GM19372 (cell line): ENCODE data around the gene HCLS1.
"Not testable (repeated sequence)": the region's sequence is repeated elsewhere in the genome, so short reads cannot be mapped to it uniquely, and the experiment has no call there.

Experiments
- ATAC-seq: cut with Tn5 transposase; IDR thresholded peaks from one replicate; pipeline ENCODE4 v1.9.1; 2021; ENCODE audit warnings: mild to moderate bottlenecking, low read depth, moderate library complexity; ENCODE audit not compliant: unreplicated experiment

The HCLS1 gene

DNA sequence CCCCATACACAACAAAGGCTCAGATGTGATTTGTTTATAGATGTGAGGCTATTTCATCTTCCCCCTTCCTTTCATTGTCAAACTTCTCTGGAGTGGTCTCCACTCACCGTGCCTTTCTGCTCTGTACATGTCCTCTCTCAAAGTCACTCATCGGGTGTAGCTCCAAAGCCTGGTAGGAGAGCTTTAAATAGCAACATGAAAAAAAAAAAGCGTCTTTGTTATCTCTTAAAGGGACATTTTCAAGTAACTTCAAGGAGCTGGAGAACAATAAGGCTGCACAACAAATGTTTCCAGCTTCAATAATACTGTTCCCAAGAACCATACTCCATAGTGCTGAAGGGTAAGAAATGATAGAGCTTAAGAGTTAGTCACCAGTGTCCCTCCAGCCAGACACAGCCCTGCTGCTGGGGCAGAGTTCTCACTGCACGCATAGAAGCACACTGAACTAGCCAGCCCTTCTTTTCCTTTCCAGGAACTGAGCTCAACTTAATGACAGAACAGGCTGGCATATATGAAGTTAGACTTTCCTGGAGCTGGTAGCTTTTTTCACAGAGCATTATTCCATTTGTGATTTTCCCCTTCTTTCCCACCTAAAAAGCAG is 59.4 kb downstream of the HCLS1 start:
- ATAC-seq, result no peak

DNA sequence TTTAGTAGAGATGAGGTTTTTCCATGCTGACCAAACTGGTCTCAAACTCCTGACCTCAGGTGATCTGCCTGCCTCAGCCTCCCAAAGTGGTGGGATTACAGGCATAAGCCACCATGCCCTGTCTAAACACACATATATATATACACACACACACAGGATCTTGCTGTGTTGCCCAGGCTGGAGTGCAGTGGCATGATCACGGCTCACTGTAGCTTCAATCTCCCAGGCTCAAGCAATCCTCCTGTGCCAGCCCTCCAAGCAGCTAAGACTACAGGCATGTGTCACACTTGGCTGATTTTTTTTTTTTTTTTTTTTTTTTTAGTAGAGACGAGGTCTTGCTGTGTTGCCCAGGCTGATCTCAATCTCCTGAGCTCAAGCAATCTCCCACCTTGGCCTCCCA is 60.8 kb downstream of the HCLS1 start:
- ATAC-seq, result not testable (repeated sequence)

- ATAC-seq, result no peak
Measured at GRCh38 chr3:121598564-121598963, 62.1 kb downstream of the HCLS1 start.

DNA sequence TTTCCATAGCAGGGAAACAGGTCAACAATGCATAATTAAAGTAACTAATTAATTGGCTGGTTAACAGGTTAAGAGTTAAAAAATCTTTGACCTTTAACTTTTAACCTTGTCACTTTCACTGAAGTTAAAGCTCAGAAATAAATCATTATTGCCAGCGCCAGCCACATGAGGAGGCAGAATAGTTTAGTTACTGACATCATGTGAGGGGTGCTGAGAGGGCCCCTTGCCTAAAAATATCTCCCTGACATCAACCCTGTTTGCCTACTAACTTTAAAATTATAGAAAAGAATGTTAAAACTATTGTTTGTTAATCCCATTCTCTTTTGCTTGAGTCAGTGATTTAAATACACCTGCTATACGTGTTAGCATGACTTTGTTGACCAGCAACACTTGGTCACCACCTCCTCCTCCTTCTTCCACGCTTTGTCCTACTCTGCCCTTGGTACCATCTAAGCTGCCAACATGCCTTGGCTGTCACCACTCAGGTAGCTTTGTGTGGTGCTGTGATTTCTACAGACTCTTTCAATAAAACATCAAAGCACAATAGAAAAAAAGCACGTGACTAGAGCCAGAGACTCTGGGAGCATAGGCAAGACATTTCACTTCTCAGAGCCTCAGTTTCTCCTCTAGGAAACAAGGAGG is 64.8 kb downstream of the HCLS1 start:
- no peak for ATAC-seq

DNA sequence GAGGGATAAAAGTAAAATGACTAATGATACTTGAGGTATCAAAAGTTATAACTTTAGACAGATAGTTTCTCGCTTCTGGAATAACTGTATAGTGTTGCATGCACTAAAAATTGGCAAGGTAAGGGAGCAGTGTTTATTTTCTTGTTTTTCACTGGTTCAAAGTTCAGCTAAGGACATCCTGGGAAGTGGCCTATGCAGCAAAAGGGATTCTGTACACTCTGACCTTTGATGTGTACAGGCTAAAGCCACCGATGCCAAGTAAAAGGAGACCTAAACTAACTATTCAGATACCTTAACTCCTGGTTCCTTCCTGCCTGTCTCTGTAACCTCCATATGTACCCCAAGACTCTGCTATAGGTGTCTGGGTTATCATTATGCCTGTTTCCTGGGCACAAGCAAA is 65.9 kb downstream of the HCLS1 start:
- ATAC-seq, result no peak

GRCh38 chr3:121593806-121594205 is 66.9 kb downstream of the HCLS1 start:
- not testable (repeated sequence) for ATAC-seq

DNA sequence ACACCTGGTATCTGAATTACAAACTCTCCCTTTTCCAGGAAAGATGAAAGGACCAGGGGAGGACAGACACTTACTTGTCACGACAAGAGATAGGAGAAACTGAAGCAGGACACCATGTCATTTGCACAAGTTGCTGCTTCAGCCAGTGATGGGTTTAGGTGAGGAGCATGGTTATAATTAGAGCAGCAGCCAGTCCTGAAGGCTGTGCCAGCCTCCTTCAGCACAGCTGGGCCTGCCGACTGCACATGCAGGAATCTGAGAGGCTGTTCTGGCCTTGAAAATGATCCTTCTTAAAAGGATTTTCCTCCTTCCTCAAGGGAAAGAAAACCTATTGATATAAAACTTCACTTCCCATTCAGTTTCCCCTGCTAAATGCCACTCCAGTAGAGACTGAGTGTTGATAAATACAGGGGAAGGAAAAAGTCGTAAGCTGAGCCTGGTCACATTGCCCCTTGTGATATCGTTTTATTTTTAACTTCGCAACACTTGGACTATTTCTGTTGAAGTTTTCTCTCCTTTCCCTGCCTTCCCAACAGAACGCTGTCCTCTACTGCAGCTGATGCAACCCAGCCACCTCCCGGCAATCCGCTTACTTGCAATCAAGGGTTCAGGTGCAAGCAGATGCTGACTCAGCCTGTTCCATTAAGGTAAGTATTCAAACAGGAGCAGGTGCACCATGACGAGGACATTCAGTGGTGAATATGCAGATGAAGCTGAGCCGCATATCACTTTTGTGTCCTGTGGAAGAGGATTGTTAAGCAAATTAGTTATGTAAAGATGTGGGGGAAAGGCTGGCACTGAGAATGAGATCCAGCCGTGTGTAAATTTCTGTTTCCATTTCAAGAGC is 67.6 kb downstream of the HCLS1 start, which contains the start of gene FBXO40:
TSS of gene FBXO40 (plus strand) at position 524 of the 847 bp plus-strand sequence. CDS start 27,197 bp downstream, outside the sequence.
- no peak for ATAC-seq

- no peak for ATAC-seq
Measured at GRCh38 chr3:121584418-121584817, 76.3 kb downstream of the HCLS1 start.

DNA sequence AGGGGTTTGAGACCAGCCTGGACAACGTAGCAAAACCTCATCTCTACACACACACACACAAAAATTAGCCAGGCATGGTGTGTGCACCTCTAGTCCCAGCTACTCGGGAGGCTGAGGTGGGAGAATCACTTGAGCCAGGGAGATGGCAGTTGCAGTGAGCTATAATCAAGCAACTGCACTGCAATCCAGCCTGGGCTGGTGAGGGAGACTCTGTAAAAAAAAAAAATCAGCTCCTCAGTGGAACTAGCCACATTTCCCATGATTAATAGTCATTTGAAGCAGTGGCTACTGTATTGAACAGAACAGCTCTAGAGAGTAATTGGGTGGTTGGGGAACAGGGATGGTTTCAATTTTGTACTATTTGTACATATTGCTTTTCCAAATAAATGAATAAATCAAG is 79.0 kb downstream of the HCLS1 start:
- ATAC-seq, result no peak
